K562 (cell line): ENCODE results near the gene IL3RA. TPM values are rescaled to one million over a fixed set of nuclear protein-coding genes. Genes with fewer than 3 reads are reported as not detected.

ENCODE experiments used
- ATAC-seq: fragments of 200-7000 bp; cut with Tn5 transposase; 3 replicates; pipeline ENCODE4 v1.9.1; 2020; ENCODE audit warnings: moderate library complexity
- BruUV-seq: library from RNA; stranded (reverse); fragments of 400-500 nt; replicated peaks from 2 replicates; lab custom pipeline; 2021; lab: Mats Ljungman, UMichigan
- CTCF ChIA-PET: fragments of 300-600 bp; formaldehyde crosslinking; extraction: SDS; loops from one replicate; lab custom pipeline; 2021; ENCODE audit warnings: low intra/inter-chr PET ratio; lab: Yijun Ruan, JAX
- POLR2A ChIA-PET: fragments of 300-600, 350-650 bp; sonication (Branson Sonifier 250); formaldehyde crosslinking; extraction: SDS; loops from one replicate; lab custom pipeline; 2021; ENCODE audit warnings: antibody characterized with exemption, inconsistent platforms; lab: Yijun Ruan, JAX
- DNase-seq, 4 experiments: peaks; one replicate each; pipeline versions ENCODE4 v3.0.0 to v3.0.0-alpha.2; 2011 to 2018; ENCODE audit warnings: low spot score in 3 of 4, mixed read lengths in 3 of 4; ENCODE audit errors: extremely low read depth in 1 of 4
- FAIRE-seq: peaks from 2 replicates; lab custom pipeline; 2011; peaks lifted over from hg19 to GRCh38; lab: Jason Lieb, UNC
- H2AFZ ChIP-seq: 2 replicates; pipeline ENCODE4 v1.6.0; 2011; ENCODE audit warnings: low read depth, low read length, control low read depth, inconsistent platforms
- H3K27ac ChIP-seq: fragments of 200-600 bp; 3 replicates; pipeline ENCODE4 v1.8.0; 2011; ENCODE audit warnings: low read depth, mild to moderate bottlenecking, control low read depth, inconsistent platforms, low read length, moderate library complexity, mixed read lengths; ENCODE audit errors: extremely low read depth
- H3K27me3 ChIP-seq, 2 experiments: fragments of 300-600 bp in 1 of 2; 2 replicates in 1 of 2; 3 replicates in 1 of 2; pipeline versions ENCODE4 v1.6.0 to v1.8.0; 2011; ENCODE audit warnings: inconsistent platforms in 2 of 2, low read length in 2 of 2, mild to moderate bottlenecking in 1 of 2, mixed read lengths in 1 of 2, moderate library complexity in 1 of 2; ENCODE audit not compliant: control insufficient read depth in 2 of 2, insufficient read depth in 2 of 2
- H3K36me3 ChIP-seq: fragments of 300-600 bp; 3 replicates; pipeline ENCODE4 v1.8.0; 2011; ENCODE audit warnings: mild to moderate bottlenecking, low read length, inconsistent platforms; ENCODE audit not compliant: control insufficient read depth, insufficient read depth
- H3K4me1 ChIP-seq, 2 experiments: fragments of 200-600 bp in 1 of 2; replicated peaks in 1 of 2; 2 replicates in 1 of 2; 3 replicates in 1 of 2; pipeline versions ENCODE4 v1.5.1 to v1.8.0; 2011; ENCODE audit warnings: inconsistent platforms in 2 of 2, low read length in 2 of 2, mild to moderate bottlenecking in 1 of 2, mixed read lengths in 1 of 2, moderate library complexity in 1 of 2; ENCODE audit not compliant: control insufficient read depth in 2 of 2, insufficient read depth in 2 of 2
- H3K4me2 ChIP-seq: 2 replicates; pipeline ENCODE4 v1.6.1; 2011; ENCODE audit warnings: low read length, control low read depth, inconsistent platforms, mixed read lengths; ENCODE audit not compliant: insufficient read depth
- H3K4me3 ChIP-seq: fragments of 200-600 bp; sonication (generic), shearing (Covaris generic); 2 replicates; pipeline ENCODE4 v1.5.1; 2016; ENCODE audit warnings: control low read depth, inconsistent platforms
- H3K79me2 ChIP-seq: fragments of 200-600 bp; 3 replicates; pipeline ENCODE4 v1.8.0; 2011; ENCODE audit warnings: low read length, inconsistent platforms; ENCODE audit not compliant: control insufficient read depth, insufficient read depth
- H3K9ac ChIP-seq, 2 experiments: 2 replicates each; pipeline versions ENCODE4 v1.6.0 to v1.6.1; 2011; ENCODE audit warnings: low read depth in 2 of 2, low read length in 2 of 2, control low read depth in 1 of 2, inconsistent platforms in 1 of 2, mild to moderate bottlenecking in 1 of 2, mixed read lengths in 1 of 2; ENCODE audit not compliant: insufficient read depth in 1 of 2
- H3K9me1 ChIP-seq: one replicate; pipeline ENCODE4 v1.6.0; 2011; ENCODE audit warnings: inconsistent platforms, mild to moderate bottlenecking, low read length, moderate library complexity; ENCODE audit not compliant: control insufficient read depth, insufficient read depth
- H3K9me3 ChIP-seq: replicated peaks from 2 replicates; pipeline ENCODE4 v1.5.1; 2011; ENCODE audit warnings: low read depth, low read length, inconsistent platforms; ENCODE audit not compliant: control insufficient read depth, insufficient read depth
- H4K20me1 ChIP-seq: replicated peaks from 2 replicates; pipeline ENCODE4 v1.6.1; 2011; ENCODE audit warnings: low read length, inconsistent platforms, mixed read lengths; ENCODE audit not compliant: control insufficient read depth, insufficient read depth
- CCAR2 ChIP-seq: fragments of 200-400 bp; formaldehyde crosslinking; IDR thresholded peaks from 2 replicates; pipeline ENCODE4 v1.6.1; 2017; ENCODE audit warnings: mild to moderate bottlenecking, low read depth, low read length
- HINFP ChIP-seq: fragments of 450-650 bp; conservative IDR thresholded peaks from 2 replicates; pipeline ENCODE4 v1.6.1; 2016; ENCODE audit warnings: missing genetic modification characterization, low read depth, mild to moderate bottlenecking, control low read depth, missing compliant biosample characterization
- MTA1 ChIP-seq: fragments of 450-650 bp; IDR thresholded peaks from 2 replicates; pipeline ENCODE4 v1.6.1; 2017; ENCODE audit warnings: borderline replicate concordance
- MXI1 ChIP-seq: IDR thresholded peaks from 2 replicates; pipeline ENCODE4 v1.6.1; 2011; ENCODE audit warnings: low read depth, mild to moderate bottlenecking, improper control_type of control experiment, low read length
- NKRF ChIP-seq: fragments of 450-650 bp; IDR thresholded peaks from 2 replicates; pipeline ENCODE4 v1.6.1; 2016; ENCODE audit warnings: borderline replicate concordance
- NR2C1 ChIP-seq, 2 experiments: fragments of 450-650 bp; IDR thresholded peaks; 2 replicates each; pipeline ENCODE4 v1.6.1; 2017; ENCODE audit warnings: mild to moderate bottlenecking in 2 of 2, antibody characterized with exemption in 1 of 2, inconsistent platforms in 1 of 2, missing compliant biosample characterization in 1 of 2, missing genetic modification characterization in 1 of 2
- POLR2AphosphoS5 ChIP-seq: IDR thresholded peaks from 2 replicates; pipeline ENCODE4 v1.6.1; 2011; ENCODE audit warnings: mild to moderate bottlenecking, low read depth, low read length, moderate library complexity; ENCODE audit not compliant: control insufficient read depth, insufficient read depth
- RBBP5 ChIP-seq: fragments of 200-600 bp; sonication (generic); IDR thresholded peaks from 2 replicates; pipeline ENCODE4 v1.6.1; 2012; ENCODE audit warnings: borderline replicate concordance, mild to moderate bottlenecking, low read length, control low read depth, inconsistent platforms; ENCODE audit not compliant: insufficient read depth, poor library complexity, severe bottlenecking
- ZBTB7A ChIP-seq: IDR thresholded peaks from 2 replicates; pipeline ENCODE4 v1.6.1; 2011; ENCODE audit warnings: low read depth, mild to moderate bottlenecking, low read length, moderate library complexity, borderline replicate concordance; ENCODE audit not compliant: control insufficient read depth
- ZNF347 ChIP-seq: fragments of 450-650 bp; formaldehyde crosslinking; IDR thresholded peaks from 2 replicates; pipeline ENCODE4 v1.4.0; 2020; ENCODE audit warnings: low read depth, mild to moderate bottlenecking, moderate library complexity
- ZNF707 ChIP-seq: fragments of 250-450 bp; sonication (Bioruptor Pico); conservative IDR thresholded peaks from 2 replicates; pipeline ENCODE4 v1.8.0; 2022; ENCODE audit warnings: inconsistent platforms, mild to moderate bottlenecking, moderate library complexity
- WGBS: fragments of 100-300 bp; shearing (Covaris generic); methylation state at CpG from one replicate; pipeline ENCODE4 v1.1.6; 2016; ENCODE audit warnings: low coverage, mixed read lengths; ENCODE audit not compliant: insufficient coverage; ENCODE audit errors: missing lambda C conversion rate; 5-methylcytosine and 5-hydroxymethylcytosine counted together
- in situ Hi-C: fragments of 300-500 bp; cut with MboI; formaldehyde crosslinking; loops from 4 replicates; pipeline ENCODE4 v1.15.0; 2018; ENCODE audit warnings: inconsistent platforms, mixed read lengths
- intact Hi-C: fragments of 100-400 bp; cut with micrococcal nuclease; formaldehyde crosslinking; loops from 2 replicates; pipeline ENCODE4 v1.14.2; 2022
- polyA plus RNA-seq, 8 experiments: library from polyadenylated mRNA; depleted of rRNA in 4 of 8; stranded (reverse) in 5 of 8; unstranded in 3 of 8; fragments of >200 nt; fragmentation: Nextera tagmentation in 2 of 8; fragmentation: Illumina TruSeq in 1 of 8; extraction: Ambion mirVana in 2 of 8; extraction: Trizol in 1 of 8; gene quantifications; 2 replicates each; pipeline versions ENCODE4 v1.2.1 to v1.2.3, GENCODE V29; 2011 to 2014; ENCODE audit warnings: inconsistent platforms in 1 of 8, missing spikeins in 1 of 8
- total RNA-seq, 7 experiments: library from RNA; depleted of rRNA in 6 of 7; stranded (reverse); fragments of >200 nt in 6 of 7; fragmentation: Illumina TruSeq in 2 of 7; extraction: Trizol in 2 of 7; gene quantifications; 2 replicates each; pipeline versions ENCODE4 v1.2.1 to v1.2.3, GENCODE V29; 2011 to 2021; ENCODE audit warnings: low replicate concordance in 1 of 7
- TF ChIP-seq, protein P1 (sequence below): fragments of 250-450 bp; sonication (Bioruptor Pico); IDR thresholded peaks from 2 replicates; pipeline ENCODE4 v1.8.0; 2021; ENCODE audit warnings: moderate library complexity, mild to moderate bottlenecking, inconsistent platforms

Gene IL3RA
- total and polyA plus RNA-seq, 9 of the 15 experiments (the other 6 are each of a cell fraction or from before 2014, with no cell fraction given) = not detected

DNA sequence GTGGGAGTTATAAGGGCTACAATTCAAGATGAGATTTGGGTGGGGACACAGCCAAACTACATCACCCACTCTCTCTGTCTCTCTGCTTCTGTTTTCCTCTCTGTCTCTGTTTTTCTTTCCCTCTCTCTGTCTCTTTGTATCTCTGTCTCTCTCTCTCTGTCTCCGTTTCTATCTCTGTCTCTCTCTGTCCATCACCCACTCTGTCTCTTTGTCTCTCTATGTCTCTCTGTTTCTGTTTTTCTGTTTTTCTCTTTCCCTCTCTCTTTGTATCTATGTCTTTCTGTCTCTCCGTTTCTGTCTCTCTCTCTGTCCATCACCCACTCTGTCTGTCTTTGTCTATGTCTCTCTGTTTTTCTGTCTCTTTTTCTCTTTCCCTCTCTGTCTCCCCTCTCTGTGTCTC lies 25.3 kb downstream of the IL3RA start:
- no peaks in the 10 kb centered on the region for H3K9me3 ChIP-seq
- no peaks in the 10 kb centered on the region for H3K36me3 ChIP-seq
- no peak overlapping the region for H2AFZ ChIP-seq
- no peak overlapping the region for H3K4me3 ChIP-seq
- FAIRE-seq (no peak), DNase-seq (no peak), ATAC-seq (no peak)
- H3K79me2 ChIP-seq = no peaks in the 10 kb centered on the region
- no peak overlapping the region for H3K9ac ChIP-seq
- H3K27me3 ChIP-seq = no peaks in the 10 kb centered on the region
- H3K9me1 ChIP-seq = no peaks in the 10 kb centered on the region
- no peaks in the 10 kb centered on the region for H3K4me1 ChIP-seq
- POLR2A ChIA-PET = no interaction called here
- no TSS peak for BruUV-seq
- 0% methylated on average over 2 of the region's 2 CpGs for WGBS
- CTCF ChIA-PET = no interaction called here
- no peak overlapping the region for H3K4me2 ChIP-seq
- intact Hi-C loops = no loop called here
- no peak overlapping the region for H3K27ac ChIP-seq
- in situ Hi-C loops = no loop called here
- H4K20me1 ChIP-seq = no peaks in the 10 kb centered on the region
- TF ChIP-seq RBBP5 (no peak), ZNF707 (CRISPR knock-in tag) (no peak), MTA1 (no peak), NR2C1 (IDR thresholded peaks at IDR 0.05) (no peak), NR2C1 (tag; IDR thresholded peaks at IDR 0.05) (no peak), ZBTB7A (no peak), CCAR2 (no peak), ZNF347 (CRISPR knock-in tag) (no peak), NKRF (no peak), HINFP (tag) (no peak), POLR2AphosphoS5 (no peak), MXI1 (no peak)
- TF ChIP-seq, protein P1, sequence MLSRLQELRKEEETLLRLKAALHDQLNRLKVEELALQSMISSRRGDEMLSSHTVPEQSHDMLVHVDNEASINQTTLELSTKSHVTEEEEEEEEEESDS (CRISPR knock-in tag) = no peak
